HG03571 (cell line): ENCODE results near the gene ASCL5.
"Not testable (repeated sequence)": the region's sequence is repeated elsewhere in the genome, so short reads cannot be mapped to it uniquely, and the experiment has no call there.

Experiments
- ATAC-seq: cut with Tn5 transposase; IDR thresholded peaks from one replicate; pipeline ENCODE4 v1.9.1; 2021; ENCODE audit not compliant: unreplicated experiment

ASCL5 gene

GRCh38 chr1:201126832-201127754, at the start of gene ASCL5:
Gene ASCL5 (minus strand): TSS chr1:201127184. CDS start chr1:201115372, 11,812 bp downstream.
- ATAC-seq = no peak

- ATAC-seq = no peak
Measured at GRCh38 chr1:201175820-201176500, 49.0 kb upstream of the ASCL5 start.

GRCh38 chr1:201173736-201174135, 46.8 kb upstream of the ASCL5 start:
- ATAC-seq = no peak

- ATAC-seq = no peak
Measured at GRCh38 chr1:201172999-201173610, 46.1 kb upstream of the ASCL5 start.

GRCh38 chr1:201172326-201172725, 45.3 kb upstream of the ASCL5 start:
- ATAC-seq = no peak

- peak; percentile 28 for ATAC-seq
Measured at GRCh38 chr1:201171063-201172036, 44.4 kb upstream of the ASCL5 start.

GRCh38 chr1:201170533-201171062, 43.6 kb upstream of the ASCL5 start:
- peak; percentile 95 for ATAC-seq

GRCh38 chr1:201169971-201170532, 43.1 kb upstream of the ASCL5 start:
- no peak for ATAC-seq

GRCh38 chr1:201169203-201169602, 42.2 kb upstream of the ASCL5 start:
- no peak for ATAC-seq

- ATAC-seq = no peak
Measured at GRCh38 chr1:201167041-201167991, 40.3 kb upstream of the ASCL5 start.

GRCh38 chr1:201164645-201165044, 37.7 kb upstream of the ASCL5 start:
- no peak for ATAC-seq

- ATAC-seq = no peak
Measured at GRCh38 chr1:201163707-201164106, 36.7 kb upstream of the ASCL5 start.

- ATAC-seq = not testable (repeated sequence)
Measured at GRCh38 chr1:201163036-201163435, 36.1 kb upstream of the ASCL5 start.

- ATAC-seq = no peak
Measured at GRCh38 chr1:201157949-201158348, 31.0 kb upstream of the ASCL5 start.

GRCh38 chr1:201156819-201157218, 29.8 kb upstream of the ASCL5 start:
- no peak for ATAC-seq

- ATAC-seq = no peak
Measured at GRCh38 chr1:201156346-201156745, 29.4 kb upstream of the ASCL5 start.

- no peak for ATAC-seq
Measured at GRCh38 chr1:201155354-201155753, 28.4 kb upstream of the ASCL5 start.

GRCh38 chr1:201154389-201155165, 27.6 kb upstream of the ASCL5 start, which contains the start of gene TMEM9:
Gene TMEM9 (minus strand): TSS chr1:201154474. CDS start chr1:201153923, 551 bp downstream.
- peak; percentile 97 for ATAC-seq
